ENCODE measurements around the gene MICU1. TPM values are rescaled to one million over a fixed set of nuclear protein-coding genes. Genes with fewer than 3 reads are reported as not detected.

The MICU1 gene
- total and polyA plus RNA-seq, 10 of the 15 experiments (the other 5 are each of a cell fraction or from before 2014, with no cell fraction given), result 18.2 to 36.4 (median 22.2) TPM

- no peak for TF ChIP-seq SUPT20H (IDR thresholded peaks at IDR 0.05; ENCODE audit: borderline replicate concordance, control insufficient read depth, low read depth, low read length)
- TF ChIP-seq PAX8 (IDR thresholded peaks at IDR 0.05), result no peak
- no peak for TF ChIP-seq HSF1 (IDR thresholded peaks at IDR 0.05; ENCODE audit: low read depth, low read length)
- no peak for TF ChIP-seq CEBPB (IDR thresholded peaks at IDR 0.05; ENCODE audit: borderline replicate concordance in 1 of 2, low read depth in 2 of 2, low read length in 2 of 2)
- no peak for TF ChIP-seq CBX5 (IDR thresholded peaks at IDR 0.05; ENCODE audit: low read depth)
Measured at GRCh38 chr10:72645263-72645858, 19.5 kb upstream of the MICU1 start (continued).

- H3K27me3 ChIP-seq (replicated peaks in 1 of 2; ENCODE audit: control insufficient read depth in 2 of 2, insufficient read depth in 2 of 2, low read length in 1 of 2), result no peaks in the 10 kb centered on the region
- CTCF ChIA-PET, result interaction anchor here (0.6 kb wide), 1 partner anchor 212 kb away, joined by 3 read pairs; no protein-coding TSS in a partner anchor
- BruUV-seq (replicated peaks), result no TSS peak
- TF ChIP-seq IRF4 (IDR thresholded peaks at IDR 0.05; ENCODE audit: low read depth, low read length) (no peak), FOS (IDR thresholded peaks at IDR 0.05; ENCODE audit: borderline replicate concordance, extremely low read depth, insufficient read length) (no peak), STAT1 (conservative IDR thresholded peaks at IDR 0.05) (no peak), NFYB (IDR thresholded peaks at IDR 0.05; ENCODE audit: insufficient read depth, low read depth, low read length) (no peak), ETV6 (conservative IDR thresholded peaks at IDR 0.05 in 1 of 2, IDR thresholded peaks at IDR 0.05 in 1 of 2; ENCODE audit: borderline replicate concordance in 1 of 2, low read depth in 1 of 2) (no peak), SKIL (IDR thresholded peaks at IDR 0.05; ENCODE audit: low read depth, poor library complexity, severe bottlenecking) (no peak), SIN3A (IDR thresholded peaks at IDR 0.05; ENCODE audit: low read depth, low read length) (no peak), CEBPB (IDR thresholded peaks at IDR 0.05; ENCODE audit: borderline replicate concordance in 1 of 2, low read depth in 2 of 2, low read length in 2 of 2) (no peak), ZSCAN29 (IDR thresholded peaks at IDR 0.05) (no peak), ZNF687 (IDR thresholded peaks at IDR 0.05) (no peak), SMAD1 (IDR thresholded peaks at IDR 0.05; ENCODE audit: low read depth, partially characterized antibody) (no peak)
Measured at GRCh38 chr10:72642318-72642717, 16.4 kb upstream of the MICU1 start.

More at GRCh38 chr10:72642318-72642717, 16.4 kb upstream of the MICU1 start:
- DNase-seq (ENCODE audit: low read depth, low spot score) (no peak), FAIRE-seq (no peak), ATAC-seq (no peak)
- ChIA-PET POLR2A (no interaction called here), RAD21 (ENCODE audit: unreplicated experiment) (no interaction called here), SMC1A (ENCODE audit: uncharacterized antibody, unreplicated experiment) (interaction anchor here (0.9 kb wide), 1 partner anchor 24 kb away, joined by 4 read pairs; no protein-coding TSS in a partner anchor)
- H3K9me3 ChIP-seq (replicated peaks; ENCODE audit: control insufficient read depth, insufficient read depth, low read length), result no peaks in the 10 kb centered on the region
- no peaks in the 10 kb centered on the region for H4K20me1 ChIP-seq (ENCODE audit: control insufficient read depth, insufficient read depth)
- no peaks in the 10 kb centered on the region for H3K36me3 ChIP-seq (ENCODE audit: control insufficient read depth in 2 of 2, insufficient read depth in 2 of 2, low read length in 1 of 2)
- H3K4me3 ChIP-seq, result no peak overlapping the region
- intact Hi-C loops (cut with micrococcal nuclease; ENCODE audit: unreplicated experiment), result no loop called here
- H2AFZ ChIP-seq (ENCODE audit: control insufficient read depth, low read depth, low read length), result no peak overlapping the region
- in situ Hi-C loops (cut with MboI), result no loop called here
- no peak overlapping the region for H3K27ac ChIP-seq (ENCODE audit: control insufficient read depth, insufficient read depth)
- no peaks in the 10 kb centered on the region for H3K4me1 ChIP-seq (ENCODE audit: control insufficient read depth, insufficient read depth, low read length)
- no peaks in the 10 kb centered on the region for H3K79me2 ChIP-seq (ENCODE audit: control insufficient read depth, insufficient read depth, low read length)
- no peak overlapping the region for H3K4me2 ChIP-seq (ENCODE audit: control insufficient read depth, insufficient read depth)
- WGBS (ENCODE audit: insufficient coverage, insufficient replicate concordance, low lambda C conversion rate, missing lambda C conversion rate), result 62% methylated on average over 5 of the region's 5 CpGs
- no peak overlapping the region for H3K9ac ChIP-seq (ENCODE audit: control insufficient read depth, insufficient read depth, low read length)

All from GM12878 (cell line).